ENCODE data around the gene CYP17A1.

- TF ChIP-seq POLR2A (IDR thresholded peaks at IDR 0.05; ENCODE audit: low read length) (no peak), GATA1 (IDR thresholded peaks at IDR 0.05; ENCODE audit: low read depth, low read length) (no peak)
Measured at GRCh38 chr10:102834143-102834542, 3.1 kb downstream of the CYP17A1 start.

Measured in erythroblast (primary cell).